ENCODE results near the gene NUPR2. TPM values are rescaled to one million over a fixed set of nuclear protein-coding genes. Genes with fewer than 3 reads are reported as not detected.
"Not testable (repeated sequence)": the region's sequence is repeated elsewhere in the genome, so short reads cannot be mapped to it uniquely, and the experiment has no call there.

Gene NUPR2
- total RNA-seq, 1 experiment from 2014 or later, result not detected

- Mint-ChIP-seq H3K4me3 (no peak within 1 kb of the TSS), H3K36me3 (peaks cover 10% of the 10 kb centered on the region), H3K9me3 (peaks cover 4% of the 10 kb centered on the region), H3K27me3 (ENCODE audit: low read depth) (peaks cover 3% of the 10 kb centered on the region; the same call in 1 of the 2 replicates), H3K27ac (no peak within 1 kb of the TSS), H3K4me1 (no peaks in the 10 kb centered on the region)
- POLR2A ChIA-PET, result interaction anchor here (1.0 to 1.9 kb wide), 2 partner anchors 10 to 42 kb away, joined by 4 read pairs; partner anchors contain the start of genes CCT6A and PSPH
- CTCF ChIA-PET, result interaction anchor here (0.7 to 1.3 kb wide), 6 partner anchors 10 to 87 kb away, joined by 3 to 5 read pairs (median 4); no protein-coding TSS in a partner anchor
- DNase-seq (ENCODE audit: low spot score), result peak; percentile 36
- TF ChIP-seq ZSCAN18 (CRISPR knock-in tag; IDR thresholded peaks at IDR 0.05) (no peak), ZNF416 (CRISPR knock-in tag; IDR thresholded peaks at IDR 0.05) (no peak), KAT7 (CRISPR knock-in tag; IDR thresholded peaks at IDR 0.05; ENCODE audit: borderline replicate concordance) (no peak), ZNF263 (CRISPR knock-in tag; IDR thresholded peaks at IDR 0.05; ENCODE audit: low read depth) (no peak), MYBL2 (CRISPR knock-in tag; IDR thresholded peaks at IDR 0.05) (no peak), USF1 (CRISPR knock-in tag; IDR thresholded peaks at IDR 0.05) (no peak), ELF4 (CRISPR knock-in tag; IDR thresholded peaks at IDR 0.05; ENCODE audit: low read depth) (no peak), CTCF (IDR thresholded peaks at IDR 0.05) (no peak), ATF1 (CRISPR knock-in tag; IDR thresholded peaks at IDR 0.05) (no peak), HMGXB4 (CRISPR knock-in tag; IDR thresholded peaks at IDR 0.05) (no peak), TP53 (CRISPR knock-in tag; IDR thresholded peaks at IDR 0.05) (no peak), OVOL2 (CRISPR knock-in tag; IDR thresholded peaks at IDR 0.05; ENCODE audit: borderline replicate concordance) (no peak), NFATC4 (CRISPR knock-in tag; IDR thresholded peaks at IDR 0.05) (no peak), ZNF317 (CRISPR knock-in tag; IDR thresholded peaks at IDR 0.05; ENCODE audit: borderline replicate concordance, low read depth) (no peak)
- peak; percentile 97 for ATAC-seq
Observed at GRCh38 chr7:56092789-56093531, 23.3 kb downstream of the NUPR2 start, which contains the start of gene PHKG1. Gene PHKG1 (minus strand): TSS chr7:56092952. CDS start chr7:56088941, 4,011 bp downstream.

GRCh38 chr7:56092388-56092787, 23.8 kb downstream of the NUPR2 start:
- not testable (repeated sequence) for H3K4me3 Mint-ChIP-seq; H3K27ac Mint-ChIP-seq; H3K4me1 Mint-ChIP-seq; H3K36me3 Mint-ChIP-seq; H3K27me3 Mint-ChIP-seq (ENCODE audit: low read depth); ATAC-seq; DNase-seq (ENCODE audit: low spot score); H3K9me3 Mint-ChIP-seq
- ChIA-PET CTCF (interaction anchor here (0.9 to 1.3 kb wide), 4 partner anchors 13 to 87 kb away, joined by 3 to 5 read pairs (median 4); no protein-coding TSS in a partner anchor), POLR2A (interaction anchor here (1.0 to 1.9 kb wide), 2 partner anchors 9 to 41 kb away, joined by 4 read pairs; partner anchors contain the start of genes CCT6A and PSPH)

- H3K9me3 Mint-ChIP-seq, result peaks cover 4% of the 10 kb centered on the region
Observed at GRCh38 chr7:56091591-56091990, 24.6 kb downstream of the NUPR2 start.

More at GRCh38 chr7:56091591-56091990, 24.6 kb downstream of the NUPR2 start:
- DNase-seq (ENCODE audit: low spot score), result no peak
- Mint-ChIP-seq H3K27ac (no peak overlapping the region), H3K4me1 (no peaks in the 10 kb centered on the region), H3K4me3 (no peak overlapping the region), H3K36me3 (peaks cover 7% of the 10 kb centered on the region), H3K27me3 (ENCODE audit: low read depth) (peaks cover 3% of the 10 kb centered on the region; the same call in 1 of the 2 replicates)
- no peak for TF ChIP-seq ZNF138 (CRISPR knock-in tag; conservative IDR thresholded peaks at IDR 0.05)
- no peak for TF ChIP-seq MYBL2 (CRISPR knock-in tag; IDR thresholded peaks at IDR 0.05)
- no peak for TF ChIP-seq NR2C2 (CRISPR knock-in tag; IDR thresholded peaks at IDR 0.05)
- TF ChIP-seq SP1 (CRISPR knock-in tag; conservative IDR thresholded peaks at IDR 0.05), result no peak
- TF ChIP-seq NFE2L1 (CRISPR knock-in tag; IDR thresholded peaks at IDR 0.05), result no peak
- no peak for TF ChIP-seq MAX (CRISPR knock-in tag; IDR thresholded peaks at IDR 0.05)
- TF ChIP-seq ZNF263 (CRISPR knock-in tag; IDR thresholded peaks at IDR 0.05; ENCODE audit: low read depth), result no peak
- no peak for TF ChIP-seq ZNF396 (CRISPR knock-in tag; IDR thresholded peaks at IDR 0.05; ENCODE audit: borderline replicate concordance)
- no peak for TF ChIP-seq CREM (CRISPR knock-in tag; IDR thresholded peaks at IDR 0.05)
- no peak for ATAC-seq
- POLR2A ChIA-PET, result interaction anchor here (1.9 kb wide), 1 partner anchor 8 kb away, joined by 4 read pairs; no protein-coding TSS in a partner anchor
- CTCF ChIA-PET, result no interaction called here
